Stomach (tissue), 9 donors: ENCODE data around the gene GCNT3. TPM values are rescaled to one million over a fixed set of nuclear protein-coding genes. Genes with fewer than 3 reads are reported as not detected.

Experiments used
- DNase-seq, 2 donors: peaks; one replicate each; pipeline versions ENCODE4 v3.0.0 to v3.0.0-alpha.2; 2013 to 2019
- H3K27ac ChIP-seq, 5 donors: fragments of 200-600 bp in 4 of 5; sonication (generic) in 4 of 5; one replicate each; pipeline ENCODE4 v1.5.1; 2013 to 2019; ENCODE audit warnings: mild to moderate bottlenecking in 1 of 5, moderate library complexity in 1 of 5
- H3K27me3 ChIP-seq, 3 donors: fragments of 200-600 bp; sonication (generic); one replicate each; pipeline ENCODE4 v1.5.1; 2017 to 2019; ENCODE audit warnings: mixed run types in 1 of 3
- H3K36me3 ChIP-seq, 4 donors: fragments of 200-600 bp; sonication (generic); 1 replicate in 3 of 4; 2 replicates in 1 of 4; pipeline ENCODE4 v1.5.1; 2016 to 2019
- H3K4me1 ChIP-seq, 4 donors: fragments of 200-600 bp; sonication (generic); one replicate each; pipeline ENCODE4 v1.5.1; 2016 to 2019
- H3K4me3 ChIP-seq, 4 donors: fragments of 200-600 bp; sonication (generic) in 3 of 4; one replicate each; pipeline ENCODE4 v1.5.1; 2016 to 2019; ENCODE audit warnings: mild to moderate bottlenecking in 1 of 4
- H3K9me3 ChIP-seq, 4 donors: fragments of 200-600 bp; sonication (generic); one replicate each; pipeline ENCODE4 v1.5.1; 2016 to 2019
- EP300 ChIP-seq: sonication (generic); formaldehyde crosslinking; IDR thresholded peaks from one replicate; pipeline ENCODE4 v1.6.1; 2017; ENCODE audit warnings: antibody characterized with exemption
- POLR2A ChIP-seq, 4 donors: fragments of 450-650 bp; IDR thresholded peaks; one replicate each; pipeline ENCODE4 v1.6.1; 2016; ENCODE audit warnings: antibody characterized with exemption in 4 of 4, control low read depth in 2 of 4, mild to moderate bottlenecking in 1 of 4, moderate library complexity in 1 of 4
- POLR2AphosphoS5 ChIP-seq, 3 donors: sonication (generic); formaldehyde crosslinking; IDR thresholded peaks; one replicate each; pipeline ENCODE4 v1.6.1; 2016; ENCODE audit warnings: antibody characterized with exemption in 3 of 3
- WGBS, 5 donors: extraction: QIAGEN DNeasy Blood & Tissue Kit in 3 of 5; methylation state at CpG; one replicate each; pipeline versions ENCODE4 v1.1.5 to v1.1.7; 2013 to 2018; 5-methylcytosine and 5-hydroxymethylcytosine counted together
- intact Hi-C: fragments of 100-400 bp; cut with DNase I; formaldehyde crosslinking; loops from one replicate; pipeline ENCODE4 v1.15.1; 2023; ENCODE audit warnings: low total_unique reads
- polyA plus RNA-seq, 3 donors: library from polyadenylated mRNA; stranded (reverse); fragments of 200-250 nt; gene quantifications; one replicate each; pipeline ENCODE4 v1.2.3, GENCODE V29; 2013
- total RNA-seq, 5 donors: library from RNA; depleted of rRNA; stranded (reverse); fragments of >200 nt; gene quantifications; one replicate each; pipeline versions ENCODE4 v1.1.0 to v1.2.3, GENCODE V29; 2014 to 2016
- TF ChIP-seq, protein P1 (sequence below), 7 experiments: fragments of 450-650 bp in 4 of 7; fragments of 200-600 bp in 3 of 7; sonication (generic) in 3 of 7; IDR thresholded peaks; one replicate each; pipeline ENCODE4 v1.5.1; 2016 to 2019; ENCODE audit warnings: antibody characterized with exemption in 7 of 7, control low read depth in 2 of 7, mild to moderate bottlenecking in 1 of 7
- donor health status: healthy with polysubstance abuse.
- donor health status: Bipolar disorder and iron deficiency.
- donor health status: healthy.

GCNT3 gene
- total and polyA plus RNA-seq, 8 donors: 4.8 to 22.0 (median 9.2) TPM

DNA sequence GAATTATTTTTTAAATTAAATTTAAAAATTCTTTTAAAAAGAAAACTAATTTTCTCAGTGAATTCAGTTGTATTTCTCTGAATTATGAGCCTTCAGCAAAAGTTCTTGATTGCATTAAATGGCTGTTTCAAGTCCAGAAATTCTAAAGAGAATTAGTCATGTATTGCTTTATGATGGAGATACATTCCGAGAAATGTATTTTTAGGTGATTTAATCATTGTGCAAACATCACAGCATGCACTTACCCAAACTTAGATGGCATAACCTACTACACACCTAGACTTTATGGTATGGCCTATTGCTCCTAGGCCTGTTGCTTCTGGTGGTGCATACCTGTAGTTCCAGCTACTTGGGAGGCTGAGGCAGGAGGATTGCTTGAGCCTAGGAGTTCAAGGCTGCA, 44.3 kb upstream of the GCNT3 start:
- Histone ChIP-seq H3K36me3 (no peaks in the 10 kb centered on the region), H3K27me3 (no peaks in the 10 kb centered on the region), H3K4me1 (peaks cover 0 to 30% (median 3%) of the 10 kb centered on the region in 4 donors), H3K9me3 (peaks cover 0 to 14% (median 9%) of the 10 kb centered on the region in 4 donors), H3K4me3 (no peak overlapping the region), H3K27ac (peak overlapping the region in 2 of 5 donors; percentile 8 to 70)
- TF ChIP-seq EP300: no peak
- TF ChIP-seq POLR2AphosphoS5 (IDR thresholded peaks at IDR 0.05): no peak
- TF ChIP-seq, protein P1, sequence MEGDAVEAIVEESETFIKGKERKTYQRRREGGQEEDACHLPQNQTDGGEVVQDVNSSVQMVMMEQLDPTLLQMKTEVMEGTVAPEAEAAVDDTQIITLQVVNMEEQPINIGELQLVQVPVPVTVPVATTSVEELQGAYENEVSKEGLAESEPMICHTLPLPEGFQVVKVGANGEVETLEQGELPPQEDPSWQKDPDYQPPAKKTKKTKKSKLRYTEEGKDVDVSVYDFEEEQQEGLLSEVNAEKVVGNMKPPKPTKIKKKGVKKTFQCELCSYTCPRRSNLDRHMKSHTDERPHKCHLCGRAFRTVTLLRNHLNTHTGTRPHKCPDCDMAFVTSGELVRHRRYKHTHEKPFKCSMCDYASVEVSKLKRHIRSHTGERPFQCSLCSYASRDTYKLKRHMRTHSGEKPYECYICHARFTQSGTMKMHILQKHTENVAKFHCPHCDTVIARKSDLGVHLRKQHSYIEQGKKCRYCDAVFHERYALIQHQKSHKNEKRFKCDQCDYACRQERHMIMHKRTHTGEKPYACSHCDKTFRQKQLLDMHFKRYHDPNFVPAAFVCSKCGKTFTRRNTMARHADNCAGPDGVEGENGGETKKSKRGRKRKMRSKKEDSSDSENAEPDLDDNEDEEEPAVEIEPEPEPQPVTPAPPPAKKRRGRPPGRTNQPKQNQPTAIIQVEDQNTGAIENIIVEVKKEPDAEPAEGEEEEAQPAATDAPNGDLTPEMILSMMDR (IDR thresholded peaks at IDR 0.05): no peak
- no peak for TF ChIP-seq POLR2A (IDR thresholded peaks at IDR 0.05)
- peak in 1 of 2 donors; percentile 17 for DNase-seq
- 40 to 81% (median 71%) methylated on average over 1 of the region's 1 CpG for WGBS, 5 donors
- intact Hi-C loops: no loop called here

DNA sequence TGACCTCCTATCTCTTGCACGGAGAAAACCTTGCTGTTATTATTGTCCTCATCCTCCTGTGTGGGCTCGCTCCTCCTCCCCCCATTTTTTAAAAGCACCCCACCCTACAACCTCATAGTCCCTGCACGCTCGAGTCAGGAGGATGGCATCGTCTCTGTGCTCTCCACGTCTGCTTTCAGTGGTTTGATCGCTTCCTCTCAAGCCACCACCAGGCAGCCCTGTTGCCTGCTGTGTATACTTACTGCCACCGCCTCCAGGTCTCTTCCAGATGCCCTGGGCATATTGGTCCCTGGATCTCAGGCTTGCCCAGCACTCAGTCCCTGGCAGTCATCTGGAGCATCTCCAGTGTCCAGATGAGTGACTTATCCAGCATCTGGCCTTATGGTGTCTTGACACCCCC, 42.1 kb upstream of the GCNT3 start:
- no peaks in the 10 kb centered on the region for H3K27me3 ChIP-seq
- no peak overlapping the region for H3K4me3 ChIP-seq
- WGBS, 5 donors: 74 to 85% (median 79%) methylated on average over 8 of the region's 8 CpGs
- peaks cover 0 to 14% (median 9%) of the 10 kb centered on the region in 4 donors for H3K9me3 ChIP-seq
- no peaks in the 10 kb centered on the region for H3K36me3 ChIP-seq
- intact Hi-C loops: no loop called here
- no peak for DNase-seq
- H3K4me1 ChIP-seq: peaks cover 0 to 30% (median 3%) of the 10 kb centered on the region in 4 donors
- peak overlapping the region in 3 of 5 donors; percentile 37 to 73 (median 70) for H3K27ac ChIP-seq
- TF ChIP-seq, protein P1 (IDR thresholded peaks at IDR 0.05): no peak
- TF ChIP-seq EP300 (no peak), POLR2A (IDR thresholded peaks at IDR 0.05) (no peak), POLR2AphosphoS5 (IDR thresholded peaks at IDR 0.05) (no peak)

DNA sequence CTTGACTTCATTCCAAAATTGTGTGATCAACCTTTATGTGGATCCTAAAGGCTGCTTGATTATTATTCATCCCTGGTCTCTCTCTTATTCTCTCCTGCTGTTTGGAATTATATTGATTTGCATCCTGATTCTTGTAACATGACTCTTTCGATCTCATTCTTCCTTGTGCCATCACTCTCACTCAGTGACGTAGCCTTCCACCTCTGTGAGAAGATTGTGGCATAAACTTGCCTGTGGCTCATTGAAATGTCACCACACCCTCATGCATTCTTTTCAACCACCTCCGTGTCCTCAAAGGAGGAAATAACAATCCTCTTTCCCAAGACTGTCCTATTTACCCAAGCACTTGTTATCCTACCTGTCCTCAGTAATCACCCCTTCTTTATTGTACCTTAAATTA, 41.3 kb upstream of the GCNT3 start:
- H3K27ac ChIP-seq: peak overlapping the region in 3 of 5 donors; percentile 37 to 73 (median 70)
- no peaks in the 10 kb centered on the region for H3K36me3 ChIP-seq
- 46 to 61% (median 52%) methylated on average over 3 of the region's 3 CpGs for WGBS, 5 donors
- peaks cover 0 to 30% (median 3%) of the 10 kb centered on the region in 4 donors for H3K4me1 ChIP-seq
- H3K4me3 ChIP-seq: no peak overlapping the region
- no peaks in the 10 kb centered on the region for H3K27me3 ChIP-seq
- TF ChIP-seq EP300 (no peak), POLR2A (IDR thresholded peaks at IDR 0.05) (no peak), POLR2AphosphoS5 (IDR thresholded peaks at IDR 0.05) (peak in 1 of 3 donors; percentile 17)
- TF ChIP-seq, protein P1 (IDR thresholded peaks at IDR 0.05): no peak
- DNase-seq: peak in 1 of 2 donors; percentile 55
- H3K9me3 ChIP-seq: peaks cover 0 to 7% (median 5%) of the 10 kb centered on the region in 4 donors
- intact Hi-C loops: no loop called here

DNA sequence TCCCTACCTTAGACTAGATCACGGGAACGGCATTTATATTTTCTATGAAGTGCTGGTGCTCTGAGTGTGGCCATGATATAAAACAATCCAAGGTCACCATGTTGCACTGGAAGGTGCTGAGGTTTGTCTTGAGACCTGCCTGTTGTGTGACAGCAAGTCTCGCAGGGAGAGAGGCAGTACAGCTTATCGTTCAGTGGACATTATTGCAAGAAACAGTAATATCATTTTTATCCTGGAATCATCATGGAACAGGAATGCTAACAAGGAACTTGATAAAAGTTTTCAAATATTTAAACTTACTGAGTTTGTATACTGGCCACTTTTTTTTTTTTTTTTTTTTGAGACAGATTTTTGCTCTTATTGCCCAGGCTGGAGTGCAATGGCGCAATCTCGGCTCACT, 40.0 kb upstream of the GCNT3 start:
- no peak for DNase-seq
- H3K36me3 ChIP-seq: no peaks in the 10 kb centered on the region
- H3K4me3 ChIP-seq: no peak overlapping the region
- no peak for TF ChIP-seq POLR2AphosphoS5 (IDR thresholded peaks at IDR 0.05)
- TF ChIP-seq POLR2A (IDR thresholded peaks at IDR 0.05): no peak
- no peak for TF ChIP-seq EP300
- TF ChIP-seq, protein P1 (IDR thresholded peaks at IDR 0.05): no peak
- intact Hi-C loops: no loop called here
- peaks cover 0 to 25% (median 3%) of the 10 kb centered on the region in 4 donors for H3K4me1 ChIP-seq
- peak overlapping the region in 1 of 5 donors; percentile 70 for H3K27ac ChIP-seq
- no peaks in the 10 kb centered on the region for H3K9me3 ChIP-seq
- no peaks in the 10 kb centered on the region for H3K27me3 ChIP-seq
- WGBS, 5 donors: 38 to 70% (median 58%) methylated on average over 6 of the region's 6 CpGs
